Measurements from ENCODE around the gene SLX9. TPM values are rescaled to one million over a fixed set of nuclear protein-coding genes. Genes with fewer than 3 reads are reported as not detected.

SLX9 gene
- total RNA-seq, 1 experiment from 2014 or later: 74.3 TPM

- no peaks in the 10 kb centered on the region for H4K20me1 ChIP-seq (ENCODE audit: control insufficient read depth, insufficient read depth, insufficient read length)
- Mint-ChIP-seq H3K4me3 (no peak overlapping the region), H3K27ac (no peak overlapping the region; a peak in 1 of 7 replicates)
Observed at GRCh38 chr21:44948426-44949120, 8.7 kb downstream of the SLX9 start.

More at GRCh38 chr21:44948426-44949120, 8.7 kb downstream of the SLX9 start:
- Histone ChIP-seq H4K91ac (ENCODE audit: insufficient read length, low read depth, low read length) (no peak overlapping the region), H3K4ac (ENCODE audit: low read depth, low read length) (no peak overlapping the region), H3K9ac (ENCODE audit: extremely low read depth, insufficient read length, low read length) (no peak overlapping the region), H3K4me2 (ENCODE audit: insufficient read depth, insufficient read length, low read length) (no peak overlapping the region), H3K79me2 (ENCODE audit: insufficient read depth, low read length) (peaks cover 39% of the 10 kb centered on the region; the same call in 1 of the 2 replicates), H3K9me3 (ENCODE audit: control insufficient read depth, low read depth, low read length) (no peaks in the 10 kb centered on the region), H3K27me3 (ENCODE audit: insufficient read depth, low read length) (no peaks in the 10 kb centered on the region), H2BK12ac (ENCODE audit: insufficient read length, low read depth, low read length) (no peak overlapping the region), H3T11ph (ENCODE audit: low read length) (no peak overlapping the region), H3K79me1 (ENCODE audit: insufficient read depth, low read depth, low read length, poor library complexity, severe bottlenecking) (no peaks in the 10 kb centered on the region), H3K23ac (ENCODE audit: insufficient read length, low read depth, low read length) (no peak overlapping the region), H3K27ac (ENCODE audit: insufficient read length, low read depth, low read length) (no peak overlapping the region), H2BK20ac (ENCODE audit: low read depth, low read length, poor library complexity, severe bottlenecking) (no peak overlapping the region), H4K5ac (ENCODE audit: insufficient read length, low read depth, low read length) (no peak overlapping the region), H2AFZ (ENCODE audit: low read length) (no peak overlapping the region), H2AK5ac (ENCODE audit: insufficient read length, low read length) (no peak overlapping the region), H3K23me2 (ENCODE audit: insufficient read length, low read depth, low read length, poor library complexity, severe bottlenecking) (no peaks in the 10 kb centered on the region), H2BK120ac (ENCODE audit: low read depth, low read length, poor library complexity, severe bottlenecking) (no peak overlapping the region), H3K18ac (ENCODE audit: insufficient read length, low read depth, low read length) (no peak overlapping the region), H3K14ac (ENCODE audit: insufficient read depth, low read length) (no peak overlapping the region), H2BK5ac (ENCODE audit: insufficient read length, low read length) (no peak overlapping the region), H3K56ac (ENCODE audit: insufficient read length, low read depth, low read length) (no peak overlapping the region), H4K8ac (replicated peaks; ENCODE audit: insufficient read length, low read depth, low read length) (no peak overlapping the region), H2BK15ac (ENCODE audit: low read depth, low read length) (no peak overlapping the region), H3K4me1 (ENCODE audit: insufficient read depth, low read length) (no peaks in the 10 kb centered on the region)
- H3K27me3 Mint-ChIP-seq (ENCODE audit: low read depth): peaks cover 2% of the 10 kb centered on the region; the same call in 1 of the 2 replicates
- H3K4me1 Mint-ChIP-seq: peaks cover 2 to 4% of the 10 kb centered on the region in 2 experiments; a peak in 3 of 4 replicates
- WGBS (ENCODE audit: extremely low coverage, insufficient read length, low lambda C conversion rate): no CpG with 5 or more reads among the region's 16 CpGs
- TF ChIP-seq, protein P1, sequence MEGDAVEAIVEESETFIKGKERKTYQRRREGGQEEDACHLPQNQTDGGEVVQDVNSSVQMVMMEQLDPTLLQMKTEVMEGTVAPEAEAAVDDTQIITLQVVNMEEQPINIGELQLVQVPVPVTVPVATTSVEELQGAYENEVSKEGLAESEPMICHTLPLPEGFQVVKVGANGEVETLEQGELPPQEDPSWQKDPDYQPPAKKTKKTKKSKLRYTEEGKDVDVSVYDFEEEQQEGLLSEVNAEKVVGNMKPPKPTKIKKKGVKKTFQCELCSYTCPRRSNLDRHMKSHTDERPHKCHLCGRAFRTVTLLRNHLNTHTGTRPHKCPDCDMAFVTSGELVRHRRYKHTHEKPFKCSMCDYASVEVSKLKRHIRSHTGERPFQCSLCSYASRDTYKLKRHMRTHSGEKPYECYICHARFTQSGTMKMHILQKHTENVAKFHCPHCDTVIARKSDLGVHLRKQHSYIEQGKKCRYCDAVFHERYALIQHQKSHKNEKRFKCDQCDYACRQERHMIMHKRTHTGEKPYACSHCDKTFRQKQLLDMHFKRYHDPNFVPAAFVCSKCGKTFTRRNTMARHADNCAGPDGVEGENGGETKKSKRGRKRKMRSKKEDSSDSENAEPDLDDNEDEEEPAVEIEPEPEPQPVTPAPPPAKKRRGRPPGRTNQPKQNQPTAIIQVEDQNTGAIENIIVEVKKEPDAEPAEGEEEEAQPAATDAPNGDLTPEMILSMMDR (conservative IDR thresholded peaks at IDR 0.05): no peak
- peaks cover 26 to 37% (median 35%) of the 10 kb centered on the region in 3 experiments; a peak in 6 of 7 replicates for H3K36me3 Mint-ChIP-seq (ENCODE audit: insufficient read depth in 1 of 3, low read depth in 3 of 3)
- H3K9me3 Mint-ChIP-seq: no peaks in the 10 kb centered on the region
- no peak for DNase-seq
